ENCODE data around the gene PPIG. TPM values are rescaled to one million over a fixed set of nuclear protein-coding genes. Genes with fewer than 3 reads are reported as not detected.
"Not testable (repeated sequence)": the region's sequence is repeated elsewhere in the genome, so short reads cannot be mapped to it uniquely, and the experiment has no call there.

The PPIG gene
- total and polyA plus RNA-seq, 9 of the 15 experiments (the other 6 are each of a cell fraction or from before 2014, with no cell fraction given): 52.5 to 166 (median 124) TPM

DNA sequence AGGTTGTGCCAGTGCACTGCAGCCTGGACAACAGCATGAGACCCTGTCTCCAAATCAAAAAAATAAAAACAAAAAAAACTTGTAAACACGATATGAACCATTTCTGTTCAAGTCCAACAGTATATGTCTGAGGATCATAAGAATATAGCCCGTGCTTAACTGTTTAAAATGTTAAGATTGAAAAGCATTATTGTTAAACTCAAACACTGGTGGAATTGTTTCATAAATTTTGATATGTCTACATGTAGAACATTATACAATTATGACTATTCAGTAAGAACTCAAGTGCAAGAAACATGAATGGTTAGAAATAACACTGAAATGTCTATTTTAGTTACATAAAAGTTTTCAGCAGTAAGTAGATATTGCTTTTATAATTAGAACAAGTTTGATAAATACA, 29.7 kb downstream of the PPIG start:
- in situ Hi-C loops (cut with MboI) (no loop called here), intact Hi-C loops (cut with micrococcal nuclease) (loop anchor here (5.0 kb wide), 1 partner anchor 82 kb away; no protein-coding TSS in a partner anchor)
- ChIA-PET CTCF (ENCODE audit: low intra/inter-chr PET ratio) (no interaction called here), POLR2A (interaction anchor here (0.8 to 1.8 kb wide), 3 partner anchors 10 to 28 kb away, joined by 3 to 4 read pairs (median 3); no protein-coding TSS in a partner anchor)
- Histone ChIP-seq H3K27me3 (ENCODE audit: control insufficient read depth in 2 of 2, insufficient read depth in 2 of 2, low read length in 2 of 2) (no peaks in the 10 kb centered on the region), H3K27ac (ENCODE audit: extremely low read depth, low read depth, low read length) (no peak overlapping the region), H3K4me2 (ENCODE audit: insufficient read depth, low read length) (no peak overlapping the region), H3K36me3 (ENCODE audit: control insufficient read depth, insufficient read depth, low read length) (peaks cover 74% of the 10 kb centered on the region), H3K9ac (ENCODE audit: insufficient read depth in 1 of 2, low read depth in 2 of 2, low read length in 2 of 2) (no peak overlapping the region), H3K79me2 (ENCODE audit: control insufficient read depth, insufficient read depth, low read length) (peaks cover 22% of the 10 kb centered on the region), H3K4me3 (no peak overlapping the region), H3K9me1 (ENCODE audit: control insufficient read depth, insufficient read depth, low read length) (no peaks in the 10 kb centered on the region), H3K9me3 (replicated peaks; ENCODE audit: control insufficient read depth, insufficient read depth, low read depth, low read length) (no peaks in the 10 kb centered on the region), H4K20me1 (replicated peaks; ENCODE audit: control insufficient read depth, insufficient read depth, low read length) (no peaks in the 10 kb centered on the region), H2AFZ (ENCODE audit: low read depth, low read length) (no peak overlapping the region), H3K4me1 (replicated peaks in 1 of 2; ENCODE audit: control insufficient read depth in 2 of 2, insufficient read depth in 2 of 2, low read length in 2 of 2) (no peaks in the 10 kb centered on the region)
- FAIRE-seq: no peak
- TF ChIP-seq ZNF707 (CRISPR knock-in tag; conservative IDR thresholded peaks at IDR 0.05) (0 out of 2 replicates have a peak, but pooled peaks have one; percentile 11), ZNF217 (CRISPR knock-in tag; IDR thresholded peaks at IDR 0.05) (no peak)
- no peak for ATAC-seq
- no TSS peak for BruUV-seq (replicated peaks)
- 88% methylated on average over 2 of the region's 2 CpGs for WGBS (ENCODE audit: insufficient coverage, low coverage, missing lambda C conversion rate)
- no peak for DNase-seq (ENCODE audit: extremely low read depth in 1 of 4, low spot score in 3 of 4)

DNA sequence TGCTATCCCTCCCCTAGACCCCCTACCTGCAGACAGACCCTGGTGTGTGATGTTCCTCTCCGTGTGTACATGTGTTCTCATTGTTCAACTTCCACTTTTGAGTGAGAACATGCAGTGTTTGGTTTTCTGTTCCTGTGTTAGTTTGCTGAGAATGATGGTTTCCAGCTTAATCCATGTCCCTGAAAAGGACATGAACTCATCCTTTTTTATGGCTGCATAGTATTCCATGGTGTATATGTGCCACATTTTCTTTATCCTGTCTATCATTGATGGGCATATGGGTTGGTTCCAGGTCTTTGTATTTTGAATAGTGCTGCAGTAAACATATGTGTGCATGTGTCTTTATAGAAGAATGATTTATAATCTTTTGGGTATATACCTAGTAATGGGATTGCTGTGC, 31.8 kb downstream of the PPIG start:
- ATAC-seq; intact Hi-C loops (cut with micrococcal nuclease); in situ Hi-C loops (cut with MboI); CTCF ChIA-PET (ENCODE audit: low intra/inter-chr PET ratio); FAIRE-seq; BruUV-seq (replicated peaks); DNase-seq (ENCODE audit: extremely low read depth in 1 of 4, low spot score in 3 of 4); H3K4me2 ChIP-seq (ENCODE audit: insufficient read depth, low read length); H4K20me1 ChIP-seq (replicated peaks; ENCODE audit: control insufficient read depth, insufficient read depth, low read length); H3K27ac ChIP-seq (ENCODE audit: extremely low read depth, low read depth, low read length); H3K9ac ChIP-seq (ENCODE audit: insufficient read depth in 1 of 2, low read depth in 2 of 2, low read length in 2 of 2); H3K4me1 ChIP-seq (replicated peaks in 1 of 2; ENCODE audit: control insufficient read depth in 2 of 2, insufficient read depth in 2 of 2, low read length in 2 of 2); H3K27me3 ChIP-seq (ENCODE audit: control insufficient read depth in 2 of 2, insufficient read depth in 2 of 2, low read length in 2 of 2); H3K9me1 ChIP-seq (ENCODE audit: control insufficient read depth, insufficient read depth, low read length); H2AFZ ChIP-seq (ENCODE audit: low read depth, low read length); H3K4me3 ChIP-seq; H3K9me3 ChIP-seq (replicated peaks; ENCODE audit: control insufficient read depth, insufficient read depth, low read depth, low read length): not testable (repeated sequence)
- WGBS (ENCODE audit: insufficient coverage, low coverage, missing lambda C conversion rate): 100% methylated on average over 1 of the region's 1 CpG
- TF ChIP-seq BCOR (IDR thresholded peaks at IDR 0.05): peak; percentile 72
- peak; percentile 21 to 33; a peak in 2 of 4 replicates for TF ChIP-seq KDM1A (IDR thresholded peaks at IDR 0.05)
- TF ChIP-seq ZNF146 (CRISPR knock-in tag; IDR thresholded peaks at IDR 0.05; ENCODE audit: unreplicated experiment): peak; percentile 93
- TF ChIP-seq RBM25 (IDR thresholded peaks at IDR 0.05; ENCODE audit: low read depth, low read length, severe bottlenecking): peak; percentile 19
- peaks cover 70% of the 10 kb centered on the region for H3K36me3 ChIP-seq (ENCODE audit: control insufficient read depth, insufficient read depth, low read length)
- POLR2A ChIA-PET: interaction anchor here (0.6 to 1.1 kb wide), 2 partner anchors 10 to 27 kb away, joined by 3 to 4 read pairs; no protein-coding TSS in a partner anchor
- peaks cover 42% of the 10 kb centered on the region for H3K79me2 ChIP-seq (ENCODE audit: control insufficient read depth, insufficient read depth, low read length)
